Embryonic facial prominence (tissue), 1 donor: ENCODE results near the gene DENND1A.

Source experiments
- DNase-seq: peaks from one replicate; pipeline ENCODE4 v3.0.0-alpha.2; 2016; ENCODE audit errors: extremely low spot score

DENND1A gene

GRCh38 chr9:123617952-123618678 is 311.8 kb downstream of the DENND1A start:
- DNase-seq, result no peak

GRCh38 chr9:123617286-123617685 is 312.6 kb downstream of the DENND1A start:
- DNase-seq, result no peak

GRCh38 chr9:123616707-123617106 is 313.2 kb downstream of the DENND1A start:
- no peak for DNase-seq

- DNase-seq, result no peak
Observed at GRCh38 chr9:123615381-123615780, 314.5 kb downstream of the DENND1A start.

GRCh38 chr9:123614306-123615263 is 315.3 kb downstream of the DENND1A start:
- no peak for DNase-seq

- DNase-seq, result no peak
Observed at GRCh38 chr9:123611226-123611625, 318.7 kb downstream of the DENND1A start.

GRCh38 chr9:123609844-123610243 is 320.1 kb downstream of the DENND1A start:
- no peak for DNase-seq

- DNase-seq, result no peak
Observed at GRCh38 chr9:123608104-123608503, 321.8 kb downstream of the DENND1A start.

GRCh38 chr9:123607479-123607878 is 322.4 kb downstream of the DENND1A start:
- no peak for DNase-seq

GRCh38 chr9:123606141-123606540 is 323.8 kb downstream of the DENND1A start:
- no peak for DNase-seq

GRCh38 chr9:123605286-123605685 is 324.6 kb downstream of the DENND1A start:
- no peak for DNase-seq

GRCh38 chr9:123604861-123605260 is 325.1 kb downstream of the DENND1A start:
- DNase-seq, result no peak

GRCh38 chr9:123601828-123602227 is 328.1 kb downstream of the DENND1A start:
- no peak for DNase-seq

- DNase-seq, result no peak
Observed at GRCh38 chr9:123599781-123600180, 330.1 kb downstream of the DENND1A start.

GRCh38 chr9:123597876-123598556 is 331.9 kb downstream of the DENND1A start:
- DNase-seq, result no peak

GRCh38 chr9:123597048-123597447 is 332.9 kb downstream of the DENND1A start:
- DNase-seq, result no peak

- DNase-seq, result no peak
Observed at GRCh38 chr9:123591283-123591682, 338.6 kb downstream of the DENND1A start.

- DNase-seq, result no peak
Observed at GRCh38 chr9:123590499-123590898, 339.4 kb downstream of the DENND1A start.

GRCh38 chr9:123589361-123590239 is 340.3 kb downstream of the DENND1A start:
- no peak for DNase-seq

GRCh38 chr9:123586275-123586674 is 343.7 kb downstream of the DENND1A start:
- no peak for DNase-seq
